AG04449 (cell line): ENCODE results near the gene UMAD1.

ENCODE experiments used
- CTCF ChIA-PET: fragments of 350-600 bp; formaldehyde crosslinking; extraction: SDS; loops from one replicate; lab custom pipeline; 2021; ENCODE audit warnings: antibody characterized with exemption; lab: Yijun Ruan, JAX
- POLR2A ChIA-PET: fragments of 400-600, 350-600 bp; formaldehyde crosslinking; extraction: SDS; loops from one replicate; lab custom pipeline; 2020; ENCODE audit warnings: antibody characterized with exemption, inconsistent platforms; lab: Yijun Ruan, JAX
- DNase-seq: peaks from one replicate; pipeline ENCODE4 v3.0.0-alpha.2; 2010; ENCODE audit warnings: low read depth, low spot score
- H3K4me3 ChIP-seq: 2 replicates; pipeline ENCODE4 v1.5.1; 2011; ENCODE audit warnings: low read depth, mild to moderate bottlenecking, control low read depth, low read length
- CTCF ChIP-seq: IDR thresholded peaks from one replicate; pipeline ENCODE4 v1.5.1; 2011; ENCODE audit warnings: mild to moderate bottlenecking, moderate library complexity, low read length, control low read depth, inconsistent platforms; ENCODE audit not compliant: insufficient read depth; ENCODE audit errors: missing control alignments

The UMAD1 gene

GRCh38 chr7:7911369-7912123 lies 271.0 kb downstream of the UMAD1 start:
- TF ChIP-seq CTCF = no peak
- ChIA-PET CTCF (interaction anchor here (1.3 kb wide), 1 partner anchor 15 kb away, joined by 3 read pairs; no protein-coding TSS in a partner anchor), POLR2A (no interaction called here)
- no peak overlapping the region for H3K4me3 ChIP-seq
- DNase-seq = peak; percentile 88

- no peak for DNase-seq
- H3K4me3 ChIP-seq = no peak overlapping the region
- ChIA-PET POLR2A (no interaction called here), CTCF (interaction anchor here (0.7 kb wide), 1 partner anchor 278 kb away, joined by 3 read pairs; no protein-coding TSS in a partner anchor)
- no peak for TF ChIP-seq CTCF
Measured at GRCh38 chr7:7912937-7913336, 272.4 kb downstream of the UMAD1 start.

DNA sequence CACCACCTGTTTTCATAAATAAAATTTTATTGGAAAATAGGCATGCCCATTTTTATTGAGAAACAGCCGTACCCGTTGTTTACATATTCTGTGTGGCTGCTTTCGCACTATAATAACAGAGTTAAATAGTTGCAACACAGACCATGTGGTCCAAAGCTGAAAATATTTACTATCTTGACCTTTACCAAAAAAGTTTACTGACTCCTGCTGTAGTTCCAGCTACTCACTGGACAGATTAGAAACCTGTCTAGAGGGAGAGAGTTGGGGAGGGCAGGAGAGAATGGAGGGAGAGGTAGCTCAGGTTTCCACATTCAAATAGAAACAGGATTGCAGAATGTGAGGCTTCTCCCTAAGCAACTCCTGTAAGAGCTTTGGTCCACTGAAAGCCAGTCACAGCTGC lies 273.0 kb downstream of the UMAD1 start:
- no peak for DNase-seq
- CTCF ChIA-PET = no interaction called here
- POLR2A ChIA-PET = no interaction called here
- TF ChIP-seq CTCF = no peak
- H3K4me3 ChIP-seq = no peak overlapping the region

DNA sequence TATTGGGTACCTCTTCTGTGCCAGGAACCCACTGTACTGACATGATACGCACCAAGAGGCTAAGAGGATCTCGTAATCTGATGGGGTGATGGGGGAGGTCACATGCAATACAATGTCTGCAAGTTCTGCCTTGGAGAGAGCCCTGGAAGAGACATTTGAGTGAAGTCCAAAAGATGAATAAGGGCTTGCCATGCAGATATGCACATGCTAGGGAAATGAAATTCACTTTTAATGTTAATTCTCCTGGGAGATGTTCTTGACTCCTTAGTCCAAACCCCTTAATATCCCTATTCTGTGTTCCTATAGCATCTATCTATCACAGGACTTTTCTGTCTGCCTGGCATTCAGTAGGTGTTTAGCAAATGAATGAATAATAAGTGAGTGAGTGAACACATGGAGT lies 274.0 kb downstream of the UMAD1 start:
- no peak for DNase-seq
- no peak for TF ChIP-seq CTCF
- ChIA-PET CTCF (no interaction called here), POLR2A (no interaction called here)
- no peak overlapping the region for H3K4me3 ChIP-seq

DNA sequence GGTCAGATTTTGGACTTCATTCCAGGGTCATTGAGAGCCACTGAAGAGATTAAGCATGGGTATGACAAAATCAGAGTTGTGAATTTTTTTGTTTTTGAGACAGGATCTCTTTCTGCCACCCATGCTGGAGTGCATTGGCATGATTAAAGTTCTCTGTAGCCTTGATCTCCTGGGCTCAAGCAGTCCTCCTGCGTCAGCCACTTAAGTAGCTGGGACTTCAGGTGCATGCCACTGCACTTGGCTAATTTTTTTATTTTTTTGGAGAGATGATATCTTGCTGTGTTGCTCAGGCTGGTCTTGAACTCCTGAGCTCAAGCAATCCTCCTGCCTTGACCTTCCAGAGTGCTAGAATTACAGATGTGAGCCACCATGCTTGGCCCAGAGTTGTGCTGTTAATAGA lies 275.5 kb downstream of the UMAD1 start:
- no peak overlapping the region for H3K4me3 ChIP-seq
- no peak for TF ChIP-seq CTCF
- ChIA-PET CTCF (no interaction called here), POLR2A (no interaction called here)
- no peak for DNase-seq

- H3K4me3 ChIP-seq = no peak overlapping the region
- ChIA-PET CTCF (no interaction called here), POLR2A (no interaction called here)
- DNase-seq = no peak
- no peak for TF ChIP-seq CTCF
Measured at GRCh38 chr7:7917593-7917992, 277.0 kb downstream of the UMAD1 start.
